GM18519 (cell line): ENCODE measurements around the gene SSC5D.
"Not testable (repeated sequence)": the region's sequence is repeated elsewhere in the genome, so short reads cannot be mapped to it uniquely, and the experiment has no call there.

Experiments
- ATAC-seq: cut with Tn5 transposase; IDR thresholded peaks from one replicate; pipeline ENCODE4 v1.9.1; 2021; ENCODE audit warnings: mild to moderate bottlenecking, moderate library complexity; ENCODE audit not compliant: unreplicated experiment, low FRiP score

Gene SSC5D

GRCh38 chr19:55487924-55488687 lies at the start of gene SSC5D:
TSS of gene SSC5D (plus strand) at chr19:55488436. CDS start at chr19:55488590, 154 bp downstream.
- ATAC-seq: no peak

GRCh38 chr19:55439052-55439451 lies 49.2 kb upstream of the SSC5D start:
- no peak for ATAC-seq

GRCh38 chr19:55440411-55441105 lies 47.7 kb upstream of the SSC5D start:
- ATAC-seq: no peak

- ATAC-seq: no peak
These were observed 46.9 kb upstream of the SSC5D start for GRCh38 chr19:55441319-55441691.

GRCh38 chr19:55441692-55442321 lies 46.4 kb upstream of the SSC5D start:
- ATAC-seq: no peak

GRCh38 chr19:55442372-55442961 lies 45.8 kb upstream of the SSC5D start:
- no peak for ATAC-seq

- no peak for ATAC-seq
These were observed 45.0 kb upstream of the SSC5D start, which contains the start of gene SHISA7 for GRCh38 chr19:55443045-55443823. TSS of gene SHISA7 (minus strand) at chr19:55443300. CDS start at chr19:55442863, 437 bp downstream.

- no peak for ATAC-seq
These were observed 44.3 kb upstream of the SSC5D start for GRCh38 chr19:55443824-55444480.

GRCh38 chr19:55444646-55445045 lies 43.6 kb upstream of the SSC5D start:
- ATAC-seq: no peak

- no peak for ATAC-seq
These were observed 42.2 kb upstream of the SSC5D start for GRCh38 chr19:55446060-55446459.

GRCh38 chr19:55447421-55448174 lies 40.6 kb upstream of the SSC5D start:
- no peak for ATAC-seq

- not testable (repeated sequence) for ATAC-seq
These were observed 40.1 kb upstream of the SSC5D start for GRCh38 chr19:55448175-55448490.

GRCh38 chr19:55449469-55449868 lies 38.8 kb upstream of the SSC5D start:
- no peak for ATAC-seq

- no peak for ATAC-seq
These were observed 36.9 kb upstream of the SSC5D start for GRCh38 chr19:55451163-55451964.

GRCh38 chr19:55451965-55452748 lies 36.1 kb upstream of the SSC5D start:
- ATAC-seq: no peak

GRCh38 chr19:55452749-55453346 lies 35.4 kb upstream of the SSC5D start:
- ATAC-seq: no peak
